ENCODE data around the gene MCF2L2.

MCF2L2 gene

GRCh38 chr3:183213415-183214276 lies 214.8 kb downstream of the MCF2L2 start:
- Mint-ChIP-seq H3K4me3 (no peak overlapping the region), H3K27me3 (no peaks in the 10 kb centered on the region), H3K9me3 (no peaks in the 10 kb centered on the region), H3K4me1 (no peaks in the 10 kb centered on the region), H3K36me3 (ENCODE audit: insufficient read depth) (peaks cover 3% of the 10 kb centered on the region), H3K27ac (ENCODE audit: low read depth) (no peak overlapping the region)
- no peak for ATAC-seq (replicated peaks; ENCODE audit: extremely low read depth, poor library complexity, severe bottlenecking)
- DNase-seq (ENCODE audit: low spot score in 2 of 2): no peak

DNA sequence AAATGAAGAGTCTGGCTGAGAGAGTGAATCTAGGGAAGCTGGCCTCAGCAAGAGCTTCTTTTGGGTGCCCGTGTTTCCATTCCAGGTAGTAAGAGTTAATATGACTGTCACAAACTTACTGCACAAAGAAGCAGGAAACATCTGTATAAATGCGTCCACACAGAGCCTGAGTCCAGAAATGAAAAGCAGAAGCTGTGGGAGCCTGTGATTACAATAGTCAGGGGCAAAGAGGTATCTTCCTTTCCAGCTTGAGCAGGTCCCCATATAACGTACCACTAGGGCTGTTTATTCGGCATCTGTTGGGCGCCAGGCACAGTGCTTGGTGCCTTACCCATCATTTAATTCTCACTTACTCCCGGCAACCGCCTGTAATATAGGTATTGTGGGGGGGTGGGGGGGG lies 215.9 kb downstream of the MCF2L2 start:
- Mint-ChIP-seq H3K36me3 (ENCODE audit: insufficient read depth) (peaks cover 3% of the 10 kb centered on the region), H3K4me1 (no peaks in the 10 kb centered on the region), H3K27me3 (no peaks in the 10 kb centered on the region), H3K9me3 (no peaks in the 10 kb centered on the region), H3K27ac (ENCODE audit: low read depth) (no peak overlapping the region), H3K4me3 (no peak overlapping the region)
- DNase-seq (ENCODE audit: low spot score in 2 of 2) (no peak), ATAC-seq (replicated peaks; ENCODE audit: extremely low read depth, poor library complexity, severe bottlenecking) (peak; percentile 49)

GRCh38 chr3:183212096-183212495 lies 216.3 kb downstream of the MCF2L2 start:
- Mint-ChIP-seq H3K36me3 (ENCODE audit: insufficient read depth) (peaks cover 3% of the 10 kb centered on the region), H3K4me3 (no peak overlapping the region), H3K27me3 (no peaks in the 10 kb centered on the region), H3K9me3 (no peaks in the 10 kb centered on the region), H3K27ac (ENCODE audit: low read depth) (no peak overlapping the region), H3K4me1 (no peaks in the 10 kb centered on the region)
- ATAC-seq (replicated peaks; ENCODE audit: extremely low read depth, poor library complexity, severe bottlenecking) (no peak), DNase-seq (ENCODE audit: low spot score in 2 of 2) (no peak)

GRCh38 chr3:183211352-183211751 lies 217.1 kb downstream of the MCF2L2 start:
- peaks cover 3% of the 10 kb centered on the region for H3K36me3 Mint-ChIP-seq (ENCODE audit: insufficient read depth)
- no peaks in the 10 kb centered on the region for H3K4me1 Mint-ChIP-seq
- no peak overlapping the region for H3K27ac Mint-ChIP-seq (ENCODE audit: low read depth)
- H3K27me3 Mint-ChIP-seq: no peaks in the 10 kb centered on the region
- no peaks in the 10 kb centered on the region for H3K9me3 Mint-ChIP-seq
- no peak overlapping the region for H3K4me3 Mint-ChIP-seq
- ATAC-seq (replicated peaks; ENCODE audit: extremely low read depth, poor library complexity, severe bottlenecking) (no peak), DNase-seq (ENCODE audit: low spot score in 2 of 2) (no peak)

GRCh38 chr3:183210862-183211341 lies 217.5 kb downstream of the MCF2L2 start:
- Mint-ChIP-seq H3K27ac (ENCODE audit: low read depth) (no peak overlapping the region), H3K9me3 (no peaks in the 10 kb centered on the region), H3K4me3 (no peak overlapping the region), H3K36me3 (ENCODE audit: insufficient read depth) (peaks cover 3% of the 10 kb centered on the region), H3K4me1 (no peaks in the 10 kb centered on the region), H3K27me3 (no peaks in the 10 kb centered on the region)
- ATAC-seq (replicated peaks; ENCODE audit: extremely low read depth, poor library complexity, severe bottlenecking) (no peak), DNase-seq (ENCODE audit: low spot score in 2 of 2) (no peak)

DNA sequence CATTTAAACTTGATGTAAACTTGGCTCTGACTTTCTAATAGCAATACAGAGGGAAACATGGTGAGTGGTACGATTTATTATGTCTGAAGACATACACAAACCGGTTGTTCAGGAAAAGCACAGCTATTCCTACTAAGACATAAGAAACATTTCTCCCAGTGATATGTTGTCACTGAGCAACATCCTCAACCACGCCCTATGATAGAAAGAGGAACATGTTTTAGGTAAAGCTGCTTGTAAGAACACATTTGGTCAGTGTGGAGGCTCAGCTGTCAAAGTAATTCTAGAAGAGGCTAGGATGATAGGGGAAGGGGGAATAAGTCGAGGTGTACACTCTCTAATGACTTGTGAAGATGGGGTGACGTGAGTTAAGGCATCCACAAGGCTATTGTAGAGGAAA lies 218.1 kb downstream of the MCF2L2 start:
- Mint-ChIP-seq H3K4me1 (no peaks in the 10 kb centered on the region), H3K27ac (ENCODE audit: low read depth) (no peak overlapping the region), H3K4me3 (no peak overlapping the region), H3K9me3 (no peaks in the 10 kb centered on the region), H3K27me3 (no peaks in the 10 kb centered on the region), H3K36me3 (ENCODE audit: insufficient read depth) (peaks cover 3% of the 10 kb centered on the region)
- ATAC-seq (replicated peaks; ENCODE audit: extremely low read depth, poor library complexity, severe bottlenecking): no peak
- no peak for DNase-seq (ENCODE audit: low spot score in 2 of 2)

DNA sequence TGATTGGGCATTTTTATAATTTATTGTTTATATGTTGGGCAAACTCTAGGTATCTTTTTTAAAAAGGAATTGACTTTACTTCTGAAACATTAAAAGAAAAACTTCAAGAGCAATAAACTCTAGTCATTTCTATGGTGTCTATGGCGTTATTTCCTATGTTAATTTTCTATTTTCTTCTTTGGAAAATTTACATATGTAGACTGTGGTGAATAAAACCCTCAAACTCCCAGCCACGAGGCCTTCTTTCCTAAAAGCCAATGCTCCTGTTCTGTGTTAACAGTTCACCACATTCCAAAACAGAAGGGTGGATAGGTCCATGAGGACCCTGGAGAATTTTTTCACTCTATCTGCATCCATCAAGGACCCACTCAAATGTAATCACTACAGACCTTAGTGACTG lies 219.6 kb downstream of the MCF2L2 start:
- Mint-ChIP-seq H3K4me3 (no peak overlapping the region), H3K27ac (ENCODE audit: low read depth) (no peak overlapping the region)

GRCh38 chr3:183208260-183208659 lies 220.2 kb downstream of the MCF2L2 start:
- H3K9me3 Mint-ChIP-seq: peaks cover 7% of the 10 kb centered on the region
- DNase-seq (ENCODE audit: low spot score in 2 of 2): no peak
- H3K27me3 Mint-ChIP-seq: no peaks in the 10 kb centered on the region
- H3K4me3 Mint-ChIP-seq: no peak overlapping the region
- no peaks in the 10 kb centered on the region for H3K36me3 Mint-ChIP-seq (ENCODE audit: insufficient read depth)
- H3K4me1 Mint-ChIP-seq: no peaks in the 10 kb centered on the region
- ATAC-seq (replicated peaks; ENCODE audit: extremely low read depth, poor library complexity, severe bottlenecking): no peak
- H3K27ac Mint-ChIP-seq (ENCODE audit: low read depth): no peak overlapping the region

More for the DNA sequence above, 219.6 kb downstream of the MCF2L2 start:
- ATAC-seq (replicated peaks; ENCODE audit: extremely low read depth, poor library complexity, severe bottlenecking) (no peak), DNase-seq (ENCODE audit: low spot score in 2 of 2) (no peak)
- Mint-ChIP-seq H3K9me3 (peaks cover 2% of the 10 kb centered on the region), H3K4me1 (no peaks in the 10 kb centered on the region), H3K27me3 (no peaks in the 10 kb centered on the region), H3K36me3 (ENCODE audit: insufficient read depth) (no peaks in the 10 kb centered on the region)

GRCh38 chr3:183203670-183204069 lies 224.7 kb downstream of the MCF2L2 start:
- DNase-seq (ENCODE audit: low spot score in 2 of 2): no peak
- Mint-ChIP-seq H3K9me3 (peaks cover 7% of the 10 kb centered on the region), H3K27me3 (no peaks in the 10 kb centered on the region), H3K4me3 (no peak overlapping the region), H3K27ac (ENCODE audit: low read depth) (no peak overlapping the region), H3K4me1 (peaks cover 7% of the 10 kb centered on the region), H3K36me3 (ENCODE audit: insufficient read depth) (no peaks in the 10 kb centered on the region)
- ATAC-seq (replicated peaks; ENCODE audit: extremely low read depth, poor library complexity, severe bottlenecking): no peak

DNA sequence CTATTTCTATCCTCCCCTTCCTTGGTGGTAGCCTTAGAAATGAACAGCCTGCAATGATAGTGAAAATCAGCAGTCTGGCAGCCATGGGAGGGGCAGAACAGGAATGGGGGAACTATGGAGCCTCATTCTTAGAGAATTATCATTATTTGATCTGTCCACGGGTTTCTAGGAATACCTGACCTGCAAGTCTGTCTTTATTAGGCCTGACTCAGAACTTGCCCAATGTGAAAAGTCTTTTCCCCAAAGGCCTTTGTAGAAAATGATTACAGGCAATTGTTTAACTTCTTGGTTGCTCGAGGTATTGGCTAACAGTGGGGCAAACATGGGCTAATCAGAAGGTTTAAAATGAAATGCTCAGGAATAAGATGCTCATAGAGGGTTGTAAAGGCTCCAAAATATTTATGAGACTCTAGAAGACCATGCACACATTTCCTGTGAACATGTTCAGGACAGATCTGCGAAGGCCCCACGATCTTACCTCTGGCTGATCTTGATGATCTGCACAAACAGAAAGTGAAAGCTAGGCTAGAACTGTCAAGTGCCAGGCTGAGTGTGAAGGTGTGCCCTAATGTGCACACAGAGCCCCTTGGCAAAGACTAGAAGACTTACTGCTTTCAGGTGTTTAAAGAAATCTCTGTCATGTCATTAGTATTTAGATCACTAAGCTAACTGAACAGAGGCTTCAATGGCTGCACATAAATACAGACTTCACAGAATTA lies 226.3 kb downstream of the MCF2L2 start:
- Mint-ChIP-seq H3K9me3 (peaks cover 7% of the 10 kb centered on the region), H3K4me3 (peak overlapping the region; percentile 42), H3K27ac (ENCODE audit: low read depth) (peak overlapping the region; percentile 32), H3K4me1 (peaks cover 7% of the 10 kb centered on the region), H3K27me3 (no peaks in the 10 kb centered on the region), H3K36me3 (ENCODE audit: insufficient read depth) (no peaks in the 10 kb centered on the region)
- peak; percentile 93 for ATAC-seq (replicated peaks; ENCODE audit: extremely low read depth, poor library complexity, severe bottlenecking)
- no peak for DNase-seq (ENCODE audit: low spot score in 2 of 2)

DNA sequence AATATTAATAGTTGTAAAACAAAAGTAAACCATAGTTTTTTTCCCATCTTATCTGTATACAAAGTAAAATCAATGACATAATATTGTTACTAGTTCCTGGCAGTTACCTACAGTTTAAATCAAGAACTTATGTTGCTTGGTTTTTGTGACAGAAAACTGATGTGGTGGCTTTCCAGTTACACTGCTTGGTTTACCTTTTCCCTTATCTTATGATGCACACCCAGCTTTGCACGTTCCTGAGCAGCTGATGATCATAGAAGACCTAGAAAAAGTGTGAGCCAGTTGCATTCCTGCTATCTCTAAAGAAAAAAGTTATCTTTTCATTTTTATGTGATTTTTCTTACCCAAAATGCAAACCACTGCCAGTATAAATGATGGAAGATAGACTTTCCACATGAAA lies 229.5 kb downstream of the MCF2L2 start:
- H3K4me3 Mint-ChIP-seq: no peak overlapping the region
- no peak overlapping the region for H3K27ac Mint-ChIP-seq (ENCODE audit: low read depth)
- ATAC-seq (replicated peaks; ENCODE audit: extremely low read depth, poor library complexity, severe bottlenecking): no peak
- H3K4me1 Mint-ChIP-seq: peaks cover 7% of the 10 kb centered on the region
- H3K27me3 Mint-ChIP-seq: no peaks in the 10 kb centered on the region
- peaks cover 2% of the 10 kb centered on the region for H3K36me3 Mint-ChIP-seq (ENCODE audit: insufficient read depth)
- peaks cover 7% of the 10 kb centered on the region for H3K9me3 Mint-ChIP-seq
- DNase-seq (ENCODE audit: low spot score in 2 of 2): no peak

- H3K4me3 Mint-ChIP-seq: no peak overlapping the region
- no peak for DNase-seq (ENCODE audit: low spot score in 2 of 2)
- no peak overlapping the region for H3K27ac Mint-ChIP-seq (ENCODE audit: low read depth)
- ATAC-seq (replicated peaks; ENCODE audit: extremely low read depth, poor library complexity, severe bottlenecking): no peak
- peaks cover 6% of the 10 kb centered on the region for H3K4me1 Mint-ChIP-seq
- no peaks in the 10 kb centered on the region for H3K27me3 Mint-ChIP-seq
- H3K9me3 Mint-ChIP-seq: no peaks in the 10 kb centered on the region
- peaks cover 2% of the 10 kb centered on the region for H3K36me3 Mint-ChIP-seq (ENCODE audit: insufficient read depth)
These were observed 230.7 kb downstream of the MCF2L2 start for GRCh38 chr3:183197734-183198133.

- Mint-ChIP-seq H3K27ac (ENCODE audit: low read depth) (no peak overlapping the region), H3K9me3 (no peaks in the 10 kb centered on the region), H3K27me3 (no peaks in the 10 kb centered on the region), H3K4me1 (no peaks in the 10 kb centered on the region), H3K4me3 (no peak overlapping the region), H3K36me3 (ENCODE audit: insufficient read depth) (peaks cover 2% of the 10 kb centered on the region)
- DNase-seq (ENCODE audit: low spot score in 2 of 2) (no peak), ATAC-seq (replicated peaks; ENCODE audit: extremely low read depth, poor library complexity, severe bottlenecking) (no peak)
These were observed 233.2 kb downstream of the MCF2L2 start for GRCh38 chr3:183195266-183195665.

Data from central memory CD8-positive, alpha-beta T cell (primary cell).